ENCODE data around the gene PLCB2.

Gene PLCB2

DNA sequence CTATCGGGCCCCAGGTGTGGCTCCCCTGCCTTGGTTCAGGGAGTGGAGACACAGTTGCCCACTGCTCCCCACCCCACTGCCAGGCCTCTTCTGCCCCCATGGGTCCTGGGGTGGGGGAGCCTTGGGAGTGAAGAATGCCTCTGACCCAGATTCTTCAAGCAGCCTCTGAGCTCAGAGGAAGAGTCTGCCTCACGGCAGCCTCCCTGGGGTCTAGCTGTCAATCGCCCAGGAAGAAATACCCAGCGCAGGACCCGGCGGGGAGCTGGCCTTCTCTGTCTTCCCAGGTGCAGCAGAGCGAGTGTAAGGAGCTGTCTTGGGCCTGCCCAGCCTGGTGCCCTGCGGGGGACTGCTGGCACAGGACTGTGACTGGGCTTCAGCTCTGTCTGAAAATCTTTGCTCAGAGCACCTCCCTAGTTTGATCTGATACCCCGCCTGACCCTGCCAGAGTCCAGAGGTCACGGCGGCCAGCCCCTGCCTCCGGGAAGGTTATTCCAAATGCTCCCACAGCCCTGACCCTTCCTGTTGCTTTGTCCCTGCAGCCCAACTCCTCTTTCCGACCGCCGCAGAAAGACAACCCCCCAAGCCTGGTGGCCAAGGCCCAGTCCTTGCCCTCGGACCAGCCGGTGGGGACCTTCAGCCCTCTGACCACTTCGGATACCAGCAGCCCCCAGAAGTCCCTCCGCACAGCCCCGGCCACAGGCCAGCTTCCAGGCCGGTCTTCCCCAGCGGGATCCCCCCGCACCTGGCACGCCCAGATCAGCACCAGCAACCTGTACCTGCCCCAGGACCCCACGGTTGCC, 35.9 kb downstream of the PLCB2 start:
- no peak for DNase-seq (ENCODE audit: low spot score)

GRCh38 chr15:40270246-40270995, 37.3 kb downstream of the PLCB2 start:
- no peak for DNase-seq (ENCODE audit: low spot score)

DNA sequence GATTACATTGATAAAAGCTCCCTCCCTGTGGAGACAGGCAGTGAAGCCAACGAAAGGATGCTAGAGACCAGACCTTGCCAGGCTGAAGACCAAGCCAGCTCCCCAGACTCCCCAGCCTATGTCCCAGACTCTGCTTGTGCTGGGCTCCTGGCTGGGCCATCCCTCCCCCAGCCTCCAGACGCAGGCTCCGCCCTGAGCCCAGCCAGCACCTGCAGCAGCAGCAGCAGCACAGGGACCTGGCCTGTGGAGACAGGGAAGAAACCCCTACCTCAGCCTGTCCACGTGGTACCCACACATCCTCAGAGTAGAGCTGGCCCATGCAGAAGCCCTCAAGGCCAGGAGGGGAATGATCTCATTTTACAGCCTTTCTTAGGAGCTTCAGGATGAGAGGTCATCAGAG, 38.1 kb downstream of the PLCB2 start:
- DNase-seq (ENCODE audit: low spot score) = no peak

DNA sequence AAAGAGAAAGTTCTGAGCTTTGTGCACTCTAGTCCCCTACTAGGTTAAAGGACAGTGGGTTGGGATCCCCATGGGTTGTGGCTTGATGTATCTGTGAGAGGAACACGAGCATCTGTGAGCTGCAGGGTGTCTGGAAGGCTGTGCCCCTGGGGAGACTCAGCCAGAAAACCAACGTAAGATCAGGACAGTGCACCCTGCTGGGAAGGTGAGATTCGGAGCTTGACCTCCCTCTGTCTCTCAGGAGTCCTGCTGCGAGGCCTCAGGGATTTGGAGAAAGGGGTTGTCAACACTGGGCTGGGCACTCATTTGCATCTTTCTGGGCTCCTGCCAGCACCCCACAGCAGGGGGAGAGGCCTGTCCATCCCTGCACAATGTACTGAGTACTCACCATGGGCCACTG, 40.1 kb downstream of the PLCB2 start:
- DNase-seq (ENCODE audit: low spot score) = no peak

DNA sequence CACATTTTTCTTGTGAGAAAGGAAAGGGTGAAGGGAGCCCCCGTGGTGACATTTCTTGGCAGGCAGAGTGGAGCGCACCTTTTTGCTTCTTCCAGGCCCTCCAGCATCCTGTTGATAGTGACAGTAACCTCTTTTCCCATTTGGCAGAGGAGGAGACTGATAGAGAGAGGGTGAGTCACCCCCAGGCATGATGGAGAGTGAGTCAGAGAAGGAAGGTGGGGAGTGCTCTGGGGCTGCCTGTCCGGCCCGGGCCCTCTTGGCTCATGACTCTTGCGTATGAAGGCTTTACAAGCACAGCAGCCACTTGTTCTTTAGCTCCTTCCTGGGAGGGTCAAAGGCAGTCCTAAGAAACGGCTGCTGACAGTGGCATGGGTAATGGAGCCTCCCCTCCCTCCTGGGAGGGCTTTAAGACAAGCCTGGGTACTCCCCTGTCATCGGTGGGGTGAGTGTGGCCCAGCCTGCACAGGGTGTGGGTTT, 40.9 kb downstream of the PLCB2 start:
- no peak for DNase-seq (ENCODE audit: low spot score)

DNA sequence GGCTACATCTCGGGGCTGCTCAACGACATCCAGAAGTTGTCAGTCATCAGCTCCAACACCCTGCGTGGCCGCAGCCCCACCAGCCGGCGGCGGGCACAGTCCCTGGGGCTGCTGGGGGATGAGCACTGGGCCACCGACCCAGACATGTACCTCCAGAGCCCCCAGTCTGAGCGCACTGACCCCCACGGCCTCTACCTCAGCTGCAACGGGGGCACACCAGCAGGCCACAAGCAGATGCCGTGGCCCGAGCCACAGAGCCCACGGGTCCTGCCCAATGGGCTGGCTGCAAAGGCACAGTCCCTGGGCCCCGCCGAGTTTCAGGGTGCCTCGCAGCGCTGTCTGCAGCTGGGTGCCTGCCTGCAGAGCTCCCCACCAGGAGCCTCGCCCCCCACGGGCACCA, 41.9 kb downstream of the PLCB2 start:
- DNase-seq (ENCODE audit: low spot score) = no peak

DNA sequence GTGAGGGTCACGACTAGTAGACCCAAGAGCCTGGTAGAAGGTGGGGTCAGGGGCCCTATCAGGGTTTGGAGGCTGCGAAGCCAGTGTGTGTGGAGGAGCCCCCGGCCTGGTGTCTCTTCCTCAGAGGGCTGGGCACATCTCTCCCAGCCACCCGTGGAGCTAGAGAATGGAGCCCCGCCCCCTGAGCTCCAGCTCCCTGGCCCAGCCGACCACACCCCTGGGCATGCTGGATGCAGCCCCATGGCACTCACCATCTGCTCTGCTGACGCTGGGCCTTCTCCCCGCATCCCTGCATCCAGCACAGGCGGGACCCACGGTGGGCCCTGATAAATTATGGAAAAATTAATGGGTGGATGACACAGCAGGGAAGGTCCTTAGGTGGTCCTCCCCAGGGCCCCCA, 42.4 kb downstream of the PLCB2 start:
- DNase-seq (ENCODE audit: low spot score) = peak; percentile 58

GRCh38 chr15:40264321-40265153, 43.2 kb downstream of the PLCB2 start:
- no peak for DNase-seq (ENCODE audit: low spot score)

DNA sequence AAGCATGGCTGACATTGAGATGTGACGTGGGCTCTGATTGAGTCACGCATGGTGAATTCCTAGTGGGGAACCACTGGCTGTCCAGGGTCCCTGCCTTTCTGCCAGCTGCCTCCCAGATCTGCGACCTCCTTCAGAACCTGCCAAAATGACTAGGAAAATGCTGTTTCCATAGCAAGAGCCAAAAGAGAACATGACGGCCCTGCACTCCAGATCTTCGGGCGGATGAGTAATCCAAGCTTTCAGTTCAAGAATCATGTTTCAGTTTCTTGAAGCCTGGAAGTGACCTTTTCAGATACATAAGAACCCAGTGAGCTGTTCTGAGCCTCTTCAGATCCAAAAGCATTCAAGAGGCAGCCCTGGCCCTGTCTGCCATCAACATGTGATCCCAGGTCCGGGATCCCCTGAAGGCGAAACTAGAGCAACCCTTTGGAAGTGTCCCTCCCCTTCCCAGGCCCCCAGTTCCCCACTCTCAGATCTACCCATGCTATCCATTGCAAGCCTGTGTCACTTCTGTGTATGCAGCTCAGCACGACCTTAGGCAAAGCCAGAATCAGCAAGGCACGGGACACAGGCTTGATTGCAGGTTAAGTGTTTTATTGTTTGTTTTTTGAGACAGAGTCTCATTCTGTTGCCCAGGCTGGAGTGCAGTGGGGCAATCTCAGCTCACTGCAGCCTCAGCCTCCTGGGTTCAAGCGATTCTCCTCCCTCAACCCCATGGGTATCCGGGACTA, 44.5 kb downstream of the PLCB2 start:
- DNase-seq (ENCODE audit: low spot score) = no peak

- DNase-seq (ENCODE audit: low spot score) = no peak
Measured at GRCh38 chr15:40259021-40259420, 48.7 kb downstream of the PLCB2 start.

DNA sequence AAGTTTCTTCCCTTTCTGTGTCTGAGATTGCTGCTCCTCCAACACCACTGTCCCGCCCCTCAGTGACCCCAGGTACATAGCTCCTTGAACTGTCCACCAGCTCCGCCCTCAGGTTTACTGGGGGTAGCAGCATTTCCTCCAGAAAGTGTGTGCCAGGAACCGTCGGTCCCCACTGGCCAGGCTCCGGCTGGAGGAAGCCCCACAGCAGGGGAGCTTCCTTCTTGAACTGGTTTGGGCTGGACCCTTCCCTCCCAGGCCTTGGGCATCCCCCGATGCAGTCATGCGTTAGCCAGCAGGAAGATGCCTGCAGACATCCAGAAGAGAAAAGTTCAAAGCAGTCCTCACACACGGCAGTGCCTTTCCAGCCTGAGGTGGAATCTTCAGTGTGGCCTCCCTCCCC, 49.2 kb downstream of the PLCB2 start:
- peak; percentile 58 for DNase-seq (ENCODE audit: low spot score)

GRCh38 chr15:40257656-40258450, 49.9 kb downstream of the PLCB2 start:
- DNase-seq (ENCODE audit: low spot score) = no peak

- no peak for DNase-seq (ENCODE audit: low spot score)
Measured at GRCh38 chr15:40256638-40257235, 51.0 kb downstream of the PLCB2 start.

- DNase-seq (ENCODE audit: low spot score) = no peak
Measured at GRCh38 chr15:40255033-40255432, 52.7 kb downstream of the PLCB2 start.

GRCh38 chr15:40254452-40254851, 53.3 kb downstream of the PLCB2 start:
- DNase-seq (ENCODE audit: low spot score) = no peak

- no peak for DNase-seq (ENCODE audit: low spot score)
Measured at GRCh38 chr15:40253167-40253790, 54.5 kb downstream of the PLCB2 start.

- DNase-seq (ENCODE audit: low spot score) = peak; percentile 75
Measured at GRCh38 chr15:40252438-40253166, 55.1 kb downstream of the PLCB2 start.

- no peak for DNase-seq (ENCODE audit: low spot score)
Measured at GRCh38 chr15:40252141-40252437, 55.6 kb downstream of the PLCB2 start.

DNA sequence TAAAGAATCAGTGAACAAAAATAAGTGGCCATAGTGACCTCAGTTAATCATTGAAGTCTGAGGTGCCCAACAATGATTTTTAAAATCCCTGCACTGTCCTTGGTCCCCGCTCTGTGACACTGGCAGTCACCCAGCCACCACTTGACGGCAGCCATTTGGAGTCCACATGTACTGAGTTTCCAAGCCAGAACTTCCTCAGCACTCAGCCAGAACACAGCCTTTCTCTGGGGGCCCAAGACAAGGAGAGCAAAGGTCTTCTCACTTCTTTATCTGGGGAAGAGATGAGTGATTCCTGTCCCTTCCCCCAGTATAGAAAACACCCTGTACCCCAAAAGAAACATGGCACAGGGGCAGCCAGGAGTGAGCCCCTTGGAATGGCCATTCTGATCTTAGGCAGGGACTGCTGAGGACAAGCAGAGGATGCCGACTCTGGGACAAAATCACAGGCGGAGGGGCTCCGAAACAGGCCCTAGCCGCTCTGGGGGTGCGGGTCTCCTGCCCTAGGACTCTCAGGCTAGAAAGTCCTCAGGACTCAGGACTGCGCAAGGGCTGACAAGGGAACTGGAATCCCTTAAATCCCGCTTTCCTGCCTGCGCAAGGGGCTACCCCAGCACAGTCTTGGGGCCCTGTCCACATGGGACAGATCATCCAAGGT, 56.1 kb downstream of the PLCB2 start:
- no peak for DNase-seq (ENCODE audit: low spot score)

Measured in iPS-NIHi11 (cell line).